Neuronal stem cell (in vitro differentiated cells): ENCODE measurements around the gene ABHD2.

Source experiments
- DNase-seq: peaks from one replicate; pipeline ENCODE4 v3.0.0-alpha.2; 2013; ENCODE audit warnings: low spot score
- H2AFZ ChIP-seq: one replicate; pipeline ENCODE4 v1.6.1; 2013; ENCODE audit warnings: mild to moderate bottlenecking, low read length, inconsistent platforms
- H2AK5ac ChIP-seq: 2 replicates; pipeline ENCODE4 v1.6.1; 2013; ENCODE audit warnings: low read depth, mild to moderate bottlenecking, inconsistent platforms, low read length, moderate library complexity, mixed read lengths
- H2BK120ac ChIP-seq: 2 replicates; pipeline ENCODE4 v1.6.1; 2013; ENCODE audit warnings: low read depth, mild to moderate bottlenecking, inconsistent platforms, low read length, moderate library complexity, mixed read lengths
- H2BK12ac ChIP-seq: one replicate; pipeline ENCODE4 v1.6.1; 2013; ENCODE audit warnings: low read length, inconsistent platforms
- H2BK15ac ChIP-seq: 2 replicates; pipeline ENCODE4 v1.6.1; 2013; ENCODE audit warnings: mild to moderate bottlenecking, low read length, inconsistent platforms, mixed read lengths
- H2BK5ac ChIP-seq: one replicate; pipeline ENCODE4 v1.6.1; 2013; ENCODE audit warnings: inconsistent platforms, mild to moderate bottlenecking, low read length, moderate library complexity
- H3K14ac ChIP-seq: one replicate; pipeline ENCODE4 v1.6.1; 2013; ENCODE audit warnings: low read length, inconsistent platforms
- H3K18ac ChIP-seq: 2 replicates; pipeline ENCODE4 v1.6.1; 2013; ENCODE audit warnings: low read length, inconsistent platforms
- H3K23ac ChIP-seq: 2 replicates; pipeline ENCODE4 v1.6.1; 2013; ENCODE audit warnings: low read depth, mild to moderate bottlenecking, mixed read lengths, low read length, inconsistent platforms; ENCODE audit not compliant: poor library complexity
- H3K27ac ChIP-seq: replicated peaks from 3 replicates; pipeline ENCODE4 v1.5.1; 2013; ENCODE audit warnings: low read length, inconsistent platforms
- H3K27me3 ChIP-seq, 3 experiments: 2 replicates each; pipeline ENCODE4 v1.6.1; 2013; ENCODE audit warnings: low read length in 3 of 3, mild to moderate bottlenecking in 2 of 3, inconsistent platforms in 1 of 3, low read depth in 1 of 3, mixed read lengths in 1 of 3, moderate library complexity in 1 of 3; ENCODE audit not compliant: control insufficient read depth in 3 of 3, insufficient read depth in 3 of 3
- H3K36me3 ChIP-seq, 2 donors: replicated peaks in 1 of 2; 2 replicates each; pipeline ENCODE4 v1.6.1; 2013; ENCODE audit warnings: low read length in 2 of 2; ENCODE audit not compliant: control insufficient read depth in 2 of 2, insufficient read depth in 2 of 2
- H3K4ac ChIP-seq: 2 replicates; pipeline ENCODE4 v1.6.1; 2013; ENCODE audit warnings: inconsistent platforms, mild to moderate bottlenecking, low read length, moderate library complexity
- H3K4me1 ChIP-seq, 2 donors: 1 replicate in 1 of 2; 2 replicates in 1 of 2; pipeline ENCODE4 v1.6.1; 2013; ENCODE audit warnings: low read length in 2 of 2, low read depth in 1 of 2; ENCODE audit not compliant: control insufficient read depth in 2 of 2, insufficient read depth in 1 of 2
- H3K4me2 ChIP-seq: one replicate; pipeline ENCODE4 v1.6.1; 2013; ENCODE audit warnings: mild to moderate bottlenecking, low read length, inconsistent platforms; ENCODE audit not compliant: insufficient read depth, poor library complexity, severe bottlenecking
- H3K4me3 ChIP-seq, 2 donors: 2 replicates each; pipeline ENCODE4 v1.5.1; 2013; ENCODE audit warnings: low read length in 2 of 2, mild to moderate bottlenecking in 2 of 2, inconsistent platforms in 1 of 2, moderate library complexity in 1 of 2
- H3K79me1 ChIP-seq: one replicate; pipeline ENCODE4 v1.6.1; 2013; ENCODE audit warnings: low read depth, mild to moderate bottlenecking, inconsistent platforms, low read length, moderate library complexity
- H3K9ac ChIP-seq: one replicate; pipeline ENCODE4 v1.6.1; 2013; ENCODE audit warnings: mild to moderate bottlenecking, low read depth, low read length, inconsistent platforms; ENCODE audit not compliant: poor library complexity
- H3K9me3 ChIP-seq, 2 donors: replicated peaks in 1 of 2; 2 replicates each; pipeline versions ENCODE3 to v1.6.1; 2013; ENCODE audit warnings: low read length in 2 of 2, mild to moderate bottlenecking in 2 of 2, inconsistent platforms in 1 of 2, low read depth in 1 of 2, mixed read lengths in 1 of 2, moderate library complexity in 1 of 2; ENCODE audit not compliant: control insufficient read depth in 2 of 2, insufficient read depth in 1 of 2
- H4K8ac ChIP-seq: one replicate; pipeline ENCODE4 v1.6.1; 2013; ENCODE audit warnings: low read depth, mild to moderate bottlenecking, inconsistent platforms, low read length, moderate library complexity
- H4K91ac ChIP-seq: one replicate; pipeline ENCODE4 v1.6.1; 2013; ENCODE audit warnings: low read length, low read depth, mild to moderate bottlenecking, inconsistent platforms; ENCODE audit not compliant: poor library complexity
- WGBS, 2 donors: extraction: QIAGEN DNeasy Blood & Tissue Kit; methylation state at CpG; one replicate each; pipeline ENCODE4 v1.1.7; 2013; ENCODE audit warnings: missing lambda C conversion rate in 2 of 2, mixed read lengths in 1 of 2; ENCODE audit not compliant: insufficient read length in 2 of 2, insufficient replicate concordance in 1 of 2; ENCODE audit errors: extremely low coverage in 2 of 2; 5-methylcytosine and 5-hydroxymethylcytosine counted together

The ABHD2 gene

DNA sequence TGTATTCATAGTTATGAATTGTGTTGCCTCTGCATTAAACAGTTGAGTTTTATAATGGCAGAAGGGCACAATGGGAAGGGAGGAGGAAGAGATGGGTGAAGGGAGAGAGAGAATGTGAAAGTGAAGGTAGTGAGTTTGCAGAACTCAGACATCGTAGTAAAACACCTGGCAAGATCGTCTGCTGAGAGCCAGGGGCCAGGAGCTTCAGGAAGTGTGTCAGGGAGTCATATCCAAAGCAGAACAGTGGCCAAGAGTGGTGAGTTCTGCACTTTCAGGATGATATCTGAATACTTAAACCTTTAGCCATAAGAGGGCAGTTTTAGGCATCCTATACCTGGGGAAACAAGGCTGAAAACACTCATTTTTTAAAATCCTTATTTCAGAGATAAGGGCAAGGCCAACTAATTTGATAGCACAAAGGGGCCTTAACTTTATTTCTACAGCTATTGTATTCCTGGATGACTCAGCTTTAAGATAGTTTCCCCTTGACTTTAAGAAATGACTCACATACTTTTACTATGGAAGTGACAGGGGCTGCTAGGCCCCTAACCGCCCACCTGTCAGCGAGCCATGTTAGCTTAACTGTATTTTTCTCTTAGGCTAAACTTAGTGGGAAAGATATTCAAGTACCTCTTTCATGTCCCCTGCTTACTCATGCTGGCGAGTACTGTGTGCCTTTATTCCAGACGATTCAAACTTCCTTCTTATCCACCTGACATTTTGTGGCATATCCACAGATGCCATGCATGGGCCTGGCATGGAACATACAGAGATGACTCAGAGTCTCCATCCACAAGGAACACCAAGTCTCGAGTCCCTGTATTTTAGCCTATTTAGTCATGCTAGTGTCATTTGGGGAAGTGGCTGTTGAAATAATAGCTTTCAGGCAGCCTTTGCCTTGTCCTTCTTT is 79.3 kb downstream of the ABHD2 start:
- no peak overlapping the region for H2AK5ac ChIP-seq
- no peak overlapping the region for H2BK15ac ChIP-seq
- H3K36me3 ChIP-seq = no peaks in the 10 kb centered on the region
- no peak overlapping the region for H4K8ac ChIP-seq
- no peaks in the 10 kb centered on the region for H3K27me3 ChIP-seq
- no peak overlapping the region for H2AFZ ChIP-seq
- no peak overlapping the region for H3K27ac ChIP-seq
- no peak overlapping the region for H2BK5ac ChIP-seq
- H3K4me3 ChIP-seq = no peak overlapping the region
- no peak overlapping the region for H2BK12ac ChIP-seq
- H3K18ac ChIP-seq = no peak overlapping the region
- no peaks in the 10 kb centered on the region for H3K9me3 ChIP-seq
- H3K9ac ChIP-seq = no peak overlapping the region
- peaks cover 19 to 27% of the 10 kb centered on the region in 2 donors for H3K4me1 ChIP-seq
- H3K79me1 ChIP-seq = no peaks in the 10 kb centered on the region
- no peak for DNase-seq
- no peak overlapping the region for H4K91ac ChIP-seq
- WGBS, 2 donors = no CpG with 5 or more reads among the region's 7 CpGs
- no peak overlapping the region for H2BK120ac ChIP-seq
- no peak overlapping the region for H3K14ac ChIP-seq
- H3K23ac ChIP-seq = no peak overlapping the region
- H3K4me2 ChIP-seq = no peak overlapping the region
- H3K4ac ChIP-seq = no peak overlapping the region

DNA sequence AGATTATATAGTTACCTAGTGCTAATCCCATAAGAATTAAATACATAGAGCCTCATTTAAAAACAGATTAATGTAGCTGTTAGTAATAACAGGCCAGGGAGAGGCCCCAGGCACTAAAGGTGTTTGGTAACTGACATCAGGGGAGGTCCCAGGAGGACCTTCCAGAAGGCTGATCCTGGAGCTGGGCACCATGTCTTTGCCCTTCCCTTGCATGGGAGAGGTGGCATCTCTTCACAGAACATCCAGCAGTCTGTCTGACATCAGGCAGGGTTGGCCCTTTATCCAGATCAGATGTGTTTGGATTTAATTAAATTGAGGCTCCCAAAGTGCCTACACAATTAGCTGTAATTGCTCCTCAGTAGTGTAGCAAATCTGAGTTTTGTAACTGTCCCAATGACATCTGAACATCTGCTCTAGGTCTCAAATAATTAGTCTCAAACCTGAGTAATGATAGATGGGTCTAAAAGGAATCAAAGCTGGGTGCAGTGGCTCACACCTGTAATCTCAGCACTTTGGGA is 80.1 kb downstream of the ABHD2 start:
- no peaks in the 10 kb centered on the region for H3K79me1 ChIP-seq
- no peaks in the 10 kb centered on the region for H3K27me3 ChIP-seq
- no peak overlapping the region for H2BK12ac ChIP-seq
- H3K4ac ChIP-seq = no peak overlapping the region
- no peak overlapping the region for H3K14ac ChIP-seq
- H3K4me3 ChIP-seq = no peak overlapping the region
- no peak overlapping the region for H3K18ac ChIP-seq
- no peak overlapping the region for H4K8ac ChIP-seq
- H3K9me3 ChIP-seq = no peaks in the 10 kb centered on the region
- H3K9ac ChIP-seq = no peak overlapping the region
- no peak for DNase-seq
- H3K4me2 ChIP-seq = no peak overlapping the region
- H4K91ac ChIP-seq = no peak overlapping the region
- H2BK120ac ChIP-seq = no peak overlapping the region
- H3K4me1 ChIP-seq = peaks cover 19 to 21% of the 10 kb centered on the region in 2 donors
- H2AFZ ChIP-seq = no peak overlapping the region
- no peak overlapping the region for H2AK5ac ChIP-seq
- H3K23ac ChIP-seq = no peak overlapping the region
- no peak overlapping the region for H3K27ac ChIP-seq
- H2BK15ac ChIP-seq = no peak overlapping the region
- H2BK5ac ChIP-seq = no peak overlapping the region
- no peaks in the 10 kb centered on the region for H3K36me3 ChIP-seq

DNA sequence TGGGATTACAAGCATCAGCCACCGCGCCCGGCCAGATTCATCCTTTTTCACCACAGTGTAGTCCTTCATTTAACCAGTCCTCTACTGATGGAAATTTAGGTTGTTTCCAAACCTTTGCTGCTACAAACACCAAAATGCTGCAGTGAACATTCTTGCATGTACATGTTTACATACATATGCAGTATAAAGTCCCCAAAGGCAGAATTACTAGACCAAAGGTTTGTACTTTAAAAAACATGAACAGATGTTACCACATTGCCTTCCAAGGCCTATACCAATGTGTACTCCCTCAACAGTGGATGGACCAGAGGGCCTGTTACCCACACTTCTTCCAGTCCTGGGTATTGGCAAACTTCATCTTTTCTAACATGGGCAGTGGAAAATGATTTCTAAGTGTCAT is 82.1 kb downstream of the ABHD2 start:
- Histone ChIP-seq H2BK120ac (no peak overlapping the region), H2AK5ac (no peak overlapping the region)

GRCh38 chr15:89171136-89172072 is 83.1 kb downstream of the ABHD2 start:
- no peaks in the 10 kb centered on the region for H3K27me3 ChIP-seq
- H4K91ac ChIP-seq = no peak overlapping the region
- no peak overlapping the region for H2BK120ac ChIP-seq
- WGBS, 2 donors = no CpG with 5 or more reads among the region's 12 CpGs
- no peak overlapping the region for H2AK5ac ChIP-seq
- H3K79me1 ChIP-seq = no peaks in the 10 kb centered on the region
- H2BK5ac ChIP-seq = no peak overlapping the region
- H3K9ac ChIP-seq = no peak overlapping the region
- no peak overlapping the region for H2BK12ac ChIP-seq
- no peak overlapping the region for H2AFZ ChIP-seq
- peak; percentile 65 for DNase-seq
- peaks cover 0 to 9% of the 10 kb centered on the region in 2 donors for H3K36me3 ChIP-seq
- no peak overlapping the region for H3K4me3 ChIP-seq
- no peak overlapping the region for H3K4me2 ChIP-seq
- H4K8ac ChIP-seq = no peak overlapping the region
- H3K18ac ChIP-seq = no peak overlapping the region
- H3K27ac ChIP-seq = no peak overlapping the region
- no peak overlapping the region for H3K4ac ChIP-seq
- H3K14ac ChIP-seq = no peak overlapping the region
- no peaks in the 10 kb centered on the region for H3K9me3 ChIP-seq
- peaks cover 9 to 11% of the 10 kb centered on the region in 2 donors for H3K4me1 ChIP-seq
- no peak overlapping the region for H3K23ac ChIP-seq
- H2BK15ac ChIP-seq = no peak overlapping the region

More for the DNA sequence above, 82.1 kb downstream of the ABHD2 start:
- Histone ChIP-seq H3K4me1 (peaks cover 12 to 19% of the 10 kb centered on the region in 2 donors), H3K23ac (no peak overlapping the region), H3K9me3 (no peaks in the 10 kb centered on the region), H3K4me3 (no peak overlapping the region), H3K4ac (no peak overlapping the region), H2BK5ac (no peak overlapping the region), H2BK15ac (no peak overlapping the region), H2AFZ (no peak overlapping the region), H3K9ac (no peak overlapping the region), H3K79me1 (no peaks in the 10 kb centered on the region), H3K14ac (no peak overlapping the region), H3K27ac (no peak overlapping the region), H4K8ac (no peak overlapping the region), H4K91ac (no peak overlapping the region), H3K18ac (no peak overlapping the region), H2BK12ac (no peak overlapping the region), H3K4me2 (no peak overlapping the region), H3K36me3 (no peaks in the 10 kb centered on the region), H3K27me3 (no peaks in the 10 kb centered on the region)
- WGBS, 2 donors = no CpG with 5 or more reads among the region's 3 CpGs
- no peak for DNase-seq
